ENCODE data around the gene NTSR2.

Gene NTSR2

GRCh38 chr2:11657195-11657594 lies 12.8 kb downstream of the NTSR2 start:
- no peak for DNase-seq

GRCh38 chr2:11656671-11657101 lies 13.3 kb downstream of the NTSR2 start:
- no peak for DNase-seq

- DNase-seq: no peak
Observed at GRCh38 chr2:11656252-11656651, 13.7 kb downstream of the NTSR2 start.

GRCh38 chr2:11655495-11655894 lies 14.5 kb downstream of the NTSR2 start:
- DNase-seq: no peak

GRCh38 chr2:11652553-11652952 lies 17.4 kb downstream of the NTSR2 start:
- DNase-seq: no peak

GRCh38 chr2:11651856-11652548 lies 18.0 kb downstream of the NTSR2 start:
- no peak for DNase-seq

- DNase-seq: no peak
Observed at GRCh38 chr2:11649093-11649492, 20.9 kb downstream of the NTSR2 start.

GRCh38 chr2:11647834-11648600 lies 22.0 kb downstream of the NTSR2 start:
- no peak for DNase-seq

- no peak for DNase-seq
Observed at GRCh38 chr2:11646530-11646929, 23.5 kb downstream of the NTSR2 start.

- DNase-seq: no peak
Observed at GRCh38 chr2:11644293-11644692, 25.7 kb downstream of the NTSR2 start.

- DNase-seq: no peak
Observed at GRCh38 chr2:11642972-11643371, 27.0 kb downstream of the NTSR2 start.

GRCh38 chr2:11640132-11640531 lies 29.9 kb downstream of the NTSR2 start:
- DNase-seq: no peak

- DNase-seq: no peak
Observed at GRCh38 chr2:11639503-11639902, 30.5 kb downstream of the NTSR2 start.

- DNase-seq: no peak
Observed at GRCh38 chr2:11637546-11637945, 32.4 kb downstream of the NTSR2 start.

GRCh38 chr2:11636593-11637295 lies 33.3 kb downstream of the NTSR2 start:
- no peak for DNase-seq

GRCh38 chr2:11635141-11635540 lies 34.9 kb downstream of the NTSR2 start:
- DNase-seq: no peak

- DNase-seq: no peak
Observed at GRCh38 chr2:11634584-11634983, 35.4 kb downstream of the NTSR2 start.

- DNase-seq: no peak
Observed at GRCh38 chr2:11633923-11634478, 36.0 kb downstream of the NTSR2 start.

GRCh38 chr2:11631462-11631861 lies 38.5 kb downstream of the NTSR2 start:
- DNase-seq: no peak

GRCh38 chr2:11630855-11631254 lies 39.1 kb downstream of the NTSR2 start:
- no peak for DNase-seq

- DNase-seq: no peak
Observed at GRCh38 chr2:11629851-11630250, 40.1 kb downstream of the NTSR2 start.

GRCh38 chr2:11629215-11629614 lies 40.8 kb downstream of the NTSR2 start:
- DNase-seq: no peak

GRCh38 chr2:11628675-11629074 lies 41.3 kb downstream of the NTSR2 start:
- DNase-seq: no peak

- no peak for DNase-seq
Observed at GRCh38 chr2:11625671-11626070, 44.3 kb downstream of the NTSR2 start.
